Loucy (cell line): ENCODE results near the gene KLHL40.
A peak's percentile ranks its signal among the peaks of the same experiment; 100 is the strongest.

ENCODE experiments used
- H2AFZ ChIP-seq: fragments of 200-600 bp; sonication (generic); 2 replicates; pipeline ENCODE4 v1.6.0; 2016; ENCODE audit warnings: antibody characterized with exemption, mild to moderate bottlenecking, low read length, moderate library complexity
- H3F3A ChIP-seq: fragments of 200-600 bp; 2 replicates; pipeline ENCODE4 v1.6.0; 2016; ENCODE audit warnings: antibody characterized with exemption, low read depth, mild to moderate bottlenecking
- H3K27me3 ChIP-seq: fragments of 200-600 bp; sonication (generic); 2 replicates; pipeline ENCODE4 v1.6.1; 2014; ENCODE audit warnings: low read length, mild to moderate bottlenecking; ENCODE audit not compliant: insufficient read depth, poor library complexity, severe bottlenecking
- H3K36me3 ChIP-seq: fragments of 200-600 bp; sonication (generic); 2 replicates; pipeline ENCODE4 v1.6.1; 2016; ENCODE audit warnings: low read length; ENCODE audit not compliant: insufficient read depth
- H3K4me1 ChIP-seq: fragments of 200-600 bp; sonication (generic); 2 replicates; pipeline ENCODE4 v1.5.1; 2014; ENCODE audit warnings: low read length, mild to moderate bottlenecking; ENCODE audit not compliant: insufficient read depth, poor library complexity, severe bottlenecking
- H3K4me2 ChIP-seq: fragments of 200-600 bp; sonication (generic); 2 replicates; pipeline ENCODE4 v1.6.0; 2014; ENCODE audit warnings: antibody characterized with exemption, low read length, low read depth, mild to moderate bottlenecking; ENCODE audit not compliant: poor library complexity, severe bottlenecking
- H3K4me3 ChIP-seq: fragments of 200-600 bp; sonication (generic); 2 replicates; pipeline ENCODE4 v1.5.1; 2014; ENCODE audit warnings: low read length, mild to moderate bottlenecking, mixed read lengths; ENCODE audit not compliant: poor library complexity, severe bottlenecking
- H3K79me2 ChIP-seq: fragments of 200-600 bp; sonication (generic); 2 replicates; pipeline ENCODE4 v1.6.1; 2014; ENCODE audit warnings: low read length; ENCODE audit not compliant: insufficient read depth
- H3K9ac ChIP-seq: fragments of 200-600 bp; sonication (generic); 2 replicates; pipeline ENCODE4 v1.6.0; 2014; ENCODE audit warnings: mild to moderate bottlenecking, low read depth, low read length, moderate library complexity; ENCODE audit not compliant: poor library complexity, severe bottlenecking
- H3K9me2 ChIP-seq: fragments of 200-600 bp; sonication (generic); replicated peaks from 2 replicates; pipeline ENCODE4 v1.6.1; 2016; ENCODE audit warnings: low read depth, low read length, mixed read lengths
- H3K9me3 ChIP-seq: fragments of 200-600 bp; sonication (generic); 2 replicates; pipeline ENCODE4 v1.6.1; 2014; ENCODE audit warnings: mild to moderate bottlenecking, antibody characterized with exemption, low read length, low read depth; ENCODE audit not compliant: insufficient read depth
- H4K20me1 ChIP-seq: fragments of 200-600 bp; sonication (generic); 2 replicates; pipeline ENCODE4 v1.6.0; 2014; ENCODE audit warnings: antibody characterized with exemption, low read length, mild to moderate bottlenecking; ENCODE audit not compliant: insufficient read depth, poor library complexity, severe bottlenecking
- EZH2phosphoT487 ChIP-seq: fragments of 200-600 bp; IDR thresholded peaks from 2 replicates; pipeline ENCODE4 v1.6.1; 2018; ENCODE audit warnings: antibody characterized with exemption, mild to moderate bottlenecking, moderate library complexity, borderline replicate concordance
- TF ChIP-seq, protein P1 (sequence below): fragments of 200-600 bp; sonication (generic); conservative IDR thresholded peaks from 2 replicates; pipeline ENCODE4 v1.5.1; 2014; ENCODE audit warnings: mild to moderate bottlenecking, antibody characterized with exemption, low read length

Gene KLHL40

DNA sequence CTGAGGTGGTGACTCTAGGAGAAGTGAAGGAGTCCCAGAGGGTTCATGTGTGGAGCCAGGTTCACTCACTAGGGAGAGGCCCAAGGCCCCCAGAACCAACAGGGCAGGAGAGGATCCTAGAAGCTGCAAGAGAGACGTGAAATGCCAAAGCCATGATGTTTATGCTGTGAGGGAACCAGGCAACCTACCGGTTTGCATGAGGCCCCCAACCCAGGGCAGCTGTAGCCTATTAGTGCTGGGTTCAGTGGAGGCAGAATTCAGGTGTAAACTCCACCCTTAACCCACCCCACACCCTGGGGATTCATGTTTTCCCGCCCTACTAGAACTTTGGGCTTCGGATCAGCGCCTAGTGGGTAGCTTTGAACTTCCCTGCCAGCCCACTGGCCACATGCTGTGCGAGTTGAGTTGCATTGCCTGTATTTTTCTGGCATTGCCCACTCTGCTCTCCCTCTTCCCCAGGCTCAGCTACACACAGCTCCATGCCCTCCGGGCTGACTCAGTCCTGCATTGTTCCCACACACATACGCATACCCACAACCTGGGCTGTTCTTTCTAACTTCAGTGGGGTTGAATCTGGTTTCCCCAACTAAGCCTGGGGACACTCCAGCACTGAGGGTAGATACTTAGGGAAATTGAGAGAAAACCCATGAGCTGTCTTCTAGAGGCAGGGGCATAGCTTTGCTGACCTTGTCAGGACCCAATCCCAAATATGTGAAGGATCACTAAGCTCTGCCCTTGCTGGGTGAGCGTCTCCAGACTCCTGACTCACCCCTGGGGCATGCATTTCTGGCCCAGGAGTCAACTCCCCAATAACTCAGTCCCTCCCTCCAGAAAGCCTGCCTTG is 33.9 kb upstream of the KLHL40 start:
- no peak for TF ChIP-seq EZH2phosphoT487
- TF ChIP-seq, protein P1, sequence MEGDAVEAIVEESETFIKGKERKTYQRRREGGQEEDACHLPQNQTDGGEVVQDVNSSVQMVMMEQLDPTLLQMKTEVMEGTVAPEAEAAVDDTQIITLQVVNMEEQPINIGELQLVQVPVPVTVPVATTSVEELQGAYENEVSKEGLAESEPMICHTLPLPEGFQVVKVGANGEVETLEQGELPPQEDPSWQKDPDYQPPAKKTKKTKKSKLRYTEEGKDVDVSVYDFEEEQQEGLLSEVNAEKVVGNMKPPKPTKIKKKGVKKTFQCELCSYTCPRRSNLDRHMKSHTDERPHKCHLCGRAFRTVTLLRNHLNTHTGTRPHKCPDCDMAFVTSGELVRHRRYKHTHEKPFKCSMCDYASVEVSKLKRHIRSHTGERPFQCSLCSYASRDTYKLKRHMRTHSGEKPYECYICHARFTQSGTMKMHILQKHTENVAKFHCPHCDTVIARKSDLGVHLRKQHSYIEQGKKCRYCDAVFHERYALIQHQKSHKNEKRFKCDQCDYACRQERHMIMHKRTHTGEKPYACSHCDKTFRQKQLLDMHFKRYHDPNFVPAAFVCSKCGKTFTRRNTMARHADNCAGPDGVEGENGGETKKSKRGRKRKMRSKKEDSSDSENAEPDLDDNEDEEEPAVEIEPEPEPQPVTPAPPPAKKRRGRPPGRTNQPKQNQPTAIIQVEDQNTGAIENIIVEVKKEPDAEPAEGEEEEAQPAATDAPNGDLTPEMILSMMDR: no peak
- H3K36me3 ChIP-seq: peaks cover 24% of the 10 kb centered on the region; the same call in 1 of the 2 replicates
- no peaks in the 10 kb centered on the region for H3K79me2 ChIP-seq
- H3K9ac ChIP-seq: no peak overlapping the region
- no peaks in the 10 kb centered on the region for H3K27me3 ChIP-seq
- no peaks in the 10 kb centered on the region for H3K9me2 ChIP-seq
- H2AFZ ChIP-seq: no peak overlapping the region
- 0 out of 2 replicates have a peak, but pooled peaks cover 3% of the 10 kb centered on the region for H3F3A ChIP-seq
- peaks cover 20% of the 10 kb centered on the region for H3K4me1 ChIP-seq
- no peak overlapping the region for H3K4me2 ChIP-seq
- no peaks in the 10 kb centered on the region for H3K9me3 ChIP-seq
- H4K20me1 ChIP-seq: no peaks in the 10 kb centered on the region
- H3K4me3 ChIP-seq: no peak overlapping the region

DNA sequence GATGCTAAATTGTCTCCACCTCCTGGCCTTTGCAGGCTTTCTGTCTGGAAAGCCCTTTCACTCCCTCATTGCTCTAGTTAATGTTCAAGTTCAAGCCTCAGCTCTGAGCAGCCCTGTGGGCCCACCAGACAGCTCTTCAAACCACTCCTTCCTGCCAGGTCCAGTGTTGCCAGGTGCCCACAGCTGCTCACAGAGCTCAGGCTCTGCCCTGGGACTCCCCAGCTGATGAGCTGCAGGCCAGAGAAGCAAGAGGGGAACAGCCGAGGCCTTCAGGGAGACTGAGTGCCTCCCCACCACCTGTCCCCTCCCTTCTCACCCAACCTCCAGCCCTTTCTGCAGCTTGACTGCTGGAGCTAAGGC is 33.1 kb upstream of the KLHL40 start:
- Histone ChIP-seq H3K9me2 (no peaks in the 10 kb centered on the region), H3K36me3 (peaks cover 16% of the 10 kb centered on the region; the same call in 1 of the 2 replicates), H3K27me3 (no peaks in the 10 kb centered on the region), H3K4me1 (peaks cover 20% of the 10 kb centered on the region), H3F3A (no peaks in the 10 kb centered on the region), H3K4me3 (no peak overlapping the region), H3K79me2 (no peaks in the 10 kb centered on the region), H4K20me1 (no peaks in the 10 kb centered on the region), H3K9me3 (no peaks in the 10 kb centered on the region), H2AFZ (no peak overlapping the region; the same call in 1 of the 2 replicates), H3K9ac (no peak overlapping the region), H3K4me2 (peak overlapping the region; percentile 54)
- no peak for TF ChIP-seq EZH2phosphoT487
- TF ChIP-seq, protein P1: no peak

DNA sequence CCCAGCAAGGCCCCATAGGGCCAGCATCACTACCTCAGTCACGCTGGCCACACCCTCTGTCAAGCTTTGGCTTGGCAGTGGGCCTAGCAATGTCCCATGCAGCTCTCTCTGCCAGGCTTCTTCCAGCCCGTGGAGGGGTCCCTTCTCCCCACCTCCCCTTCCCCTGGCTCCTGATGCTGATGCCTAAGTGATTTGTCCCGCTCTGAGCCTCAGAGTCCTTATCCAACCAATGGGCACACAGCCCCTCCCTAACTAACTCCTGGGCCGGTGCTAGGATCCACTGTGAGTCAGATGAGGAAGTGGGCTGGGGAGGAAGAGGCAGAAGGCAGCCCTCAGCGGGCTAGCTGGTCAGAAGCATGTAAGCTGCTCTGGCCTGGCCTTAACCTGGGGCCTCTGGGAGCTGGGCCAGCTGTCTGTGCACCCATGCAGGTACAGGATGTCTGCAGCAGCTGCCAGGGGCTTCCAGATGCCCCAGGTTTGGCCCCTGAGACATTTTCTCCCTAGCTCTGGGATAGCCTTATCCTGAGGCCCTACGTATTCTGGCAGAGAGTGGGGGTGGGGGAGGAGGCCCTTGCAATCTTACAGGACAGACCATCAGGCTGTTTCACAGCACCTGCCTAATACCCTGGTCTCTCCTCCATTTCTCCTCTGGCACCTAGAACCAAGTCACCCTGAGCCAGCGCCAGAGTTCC is 32.6 kb upstream of the KLHL40 start:
- TF ChIP-seq EZH2phosphoT487: no peak
- TF ChIP-seq, protein P1: no peak
- Histone ChIP-seq H3K4me2 (peak overlapping the region; percentile 54), H3K27me3 (no peaks in the 10 kb centered on the region), H3K9me3 (no peaks in the 10 kb centered on the region), H2AFZ (peak overlapping the region; percentile 41), H3K79me2 (no peaks in the 10 kb centered on the region), H4K20me1 (no peaks in the 10 kb centered on the region), H3K4me1 (peaks cover 20% of the 10 kb centered on the region), H3K4me3 (peak overlapping the region; percentile 67), H3K36me3 (peaks cover 11% of the 10 kb centered on the region; the same call in 1 of the 2 replicates), H3K9ac (peak overlapping the region; percentile 38), H3F3A (no peaks in the 10 kb centered on the region), H3K9me2 (no peaks in the 10 kb centered on the region)
